ENCODE measurements around the gene LINC01488.

DNA sequence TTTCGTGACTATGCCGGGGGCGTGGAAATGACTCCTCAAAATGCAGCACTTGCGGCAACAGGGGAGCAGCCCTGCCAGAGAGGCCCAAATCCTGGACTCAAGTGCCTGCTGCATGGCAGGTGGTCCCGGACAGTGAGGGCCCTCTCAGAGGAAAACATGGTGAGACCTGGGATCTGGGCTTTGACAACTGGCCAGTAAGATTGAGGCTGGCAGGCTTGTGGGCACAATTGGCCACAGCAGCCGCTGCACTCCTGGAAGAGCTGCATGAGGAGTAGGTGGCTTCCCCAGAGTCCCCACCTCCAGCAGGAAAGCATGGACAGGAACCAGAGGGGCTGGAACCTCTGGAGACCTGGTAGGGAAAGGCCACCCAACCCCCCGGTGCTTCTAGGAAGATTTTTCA is 13.4 kb downstream of the LINC01488 start:
- TF ChIP-seq, protein P1, sequence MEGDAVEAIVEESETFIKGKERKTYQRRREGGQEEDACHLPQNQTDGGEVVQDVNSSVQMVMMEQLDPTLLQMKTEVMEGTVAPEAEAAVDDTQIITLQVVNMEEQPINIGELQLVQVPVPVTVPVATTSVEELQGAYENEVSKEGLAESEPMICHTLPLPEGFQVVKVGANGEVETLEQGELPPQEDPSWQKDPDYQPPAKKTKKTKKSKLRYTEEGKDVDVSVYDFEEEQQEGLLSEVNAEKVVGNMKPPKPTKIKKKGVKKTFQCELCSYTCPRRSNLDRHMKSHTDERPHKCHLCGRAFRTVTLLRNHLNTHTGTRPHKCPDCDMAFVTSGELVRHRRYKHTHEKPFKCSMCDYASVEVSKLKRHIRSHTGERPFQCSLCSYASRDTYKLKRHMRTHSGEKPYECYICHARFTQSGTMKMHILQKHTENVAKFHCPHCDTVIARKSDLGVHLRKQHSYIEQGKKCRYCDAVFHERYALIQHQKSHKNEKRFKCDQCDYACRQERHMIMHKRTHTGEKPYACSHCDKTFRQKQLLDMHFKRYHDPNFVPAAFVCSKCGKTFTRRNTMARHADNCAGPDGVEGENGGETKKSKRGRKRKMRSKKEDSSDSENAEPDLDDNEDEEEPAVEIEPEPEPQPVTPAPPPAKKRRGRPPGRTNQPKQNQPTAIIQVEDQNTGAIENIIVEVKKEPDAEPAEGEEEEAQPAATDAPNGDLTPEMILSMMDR (IDR thresholded peaks at IDR 0.05), result no peak
- TF ChIP-seq POLR2A (IDR thresholded peaks at IDR 0.05), result no peak

Measured in sigmoid colon (tissue), 3 donors.